NB4 (cell line): ENCODE measurements around the gene PTPRZ1.

Experiments used
- DNase-seq: peaks from one replicate; pipeline ENCODE4 v3.0.0; 2010; ENCODE audit warnings: low read depth
- H3K4me3 ChIP-seq: one replicate; pipeline ENCODE4 v1.5.1; 2011; ENCODE audit warnings: mild to moderate bottlenecking, low read depth, low read length, moderate library complexity
- MYC ChIP-seq: IDR thresholded peaks from 2 replicates; pipeline ENCODE4 v1.6.1; 2011; ENCODE audit warnings: low read depth, low read length
- POLR2A ChIP-seq: IDR thresholded peaks from 2 replicates; pipeline ENCODE4 v1.6.1; 2011; ENCODE audit warnings: mild to moderate bottlenecking; ENCODE audit not compliant: insufficient read length; ENCODE audit errors: extremely low read depth
- TF ChIP-seq, protein P1 (sequence below): IDR thresholded peaks from one replicate; pipeline ENCODE4 v1.5.1; 2012; ENCODE audit warnings: low read depth, low read length
- TF ChIP-seq, protein P2 (sequence below): IDR thresholded peaks from 2 replicates; pipeline ENCODE4 v1.6.1; 2011; ENCODE audit warnings: low read depth, low read length

PTPRZ1 gene

GRCh38 chr7:121873289-121874194, 581 bp downstream of the PTPRZ1 start:
- TF ChIP-seq MYC, result no peak
- TF ChIP-seq, protein P1, sequence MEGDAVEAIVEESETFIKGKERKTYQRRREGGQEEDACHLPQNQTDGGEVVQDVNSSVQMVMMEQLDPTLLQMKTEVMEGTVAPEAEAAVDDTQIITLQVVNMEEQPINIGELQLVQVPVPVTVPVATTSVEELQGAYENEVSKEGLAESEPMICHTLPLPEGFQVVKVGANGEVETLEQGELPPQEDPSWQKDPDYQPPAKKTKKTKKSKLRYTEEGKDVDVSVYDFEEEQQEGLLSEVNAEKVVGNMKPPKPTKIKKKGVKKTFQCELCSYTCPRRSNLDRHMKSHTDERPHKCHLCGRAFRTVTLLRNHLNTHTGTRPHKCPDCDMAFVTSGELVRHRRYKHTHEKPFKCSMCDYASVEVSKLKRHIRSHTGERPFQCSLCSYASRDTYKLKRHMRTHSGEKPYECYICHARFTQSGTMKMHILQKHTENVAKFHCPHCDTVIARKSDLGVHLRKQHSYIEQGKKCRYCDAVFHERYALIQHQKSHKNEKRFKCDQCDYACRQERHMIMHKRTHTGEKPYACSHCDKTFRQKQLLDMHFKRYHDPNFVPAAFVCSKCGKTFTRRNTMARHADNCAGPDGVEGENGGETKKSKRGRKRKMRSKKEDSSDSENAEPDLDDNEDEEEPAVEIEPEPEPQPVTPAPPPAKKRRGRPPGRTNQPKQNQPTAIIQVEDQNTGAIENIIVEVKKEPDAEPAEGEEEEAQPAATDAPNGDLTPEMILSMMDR, result no peak
- TF ChIP-seq, protein P2, sequence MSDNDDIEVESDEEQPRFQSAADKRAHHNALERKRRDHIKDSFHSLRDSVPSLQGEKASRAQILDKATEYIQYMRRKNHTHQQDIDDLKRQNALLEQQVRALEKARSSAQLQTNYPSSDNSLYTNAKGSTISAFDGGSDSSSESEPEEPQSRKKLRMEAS, result no peak
- no peak for TF ChIP-seq POLR2A
- DNase-seq, result no peak
- H3K4me3 ChIP-seq, result no peak overlapping the region

DNA sequence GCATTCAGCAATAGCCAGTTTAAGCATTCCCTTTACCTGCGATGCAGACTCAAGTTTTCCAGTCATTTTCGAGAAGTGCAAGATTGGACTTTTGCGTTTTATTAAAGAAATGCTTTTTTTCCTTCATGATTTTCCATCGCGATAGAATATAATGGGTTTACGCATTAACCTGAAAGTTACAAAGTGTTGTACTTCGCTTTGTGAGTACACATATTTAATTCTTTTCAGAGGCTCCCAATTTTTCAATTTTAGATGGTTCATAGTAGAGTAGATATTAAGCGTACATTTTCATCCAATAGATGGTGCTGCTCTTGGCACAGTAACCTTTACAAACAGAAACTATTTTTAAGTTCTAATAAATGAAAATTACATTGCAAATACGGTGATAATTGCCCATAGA, 1.3 kb downstream of the PTPRZ1 start:
- no peak for TF ChIP-seq POLR2A
- no peak for TF ChIP-seq MYC

GRCh38 chr7:121875203-121875602, 2.2 kb downstream of the PTPRZ1 start:
- TF ChIP-seq POLR2A (no peak), MYC (no peak)
- TF ChIP-seq, protein P2, result no peak
- TF ChIP-seq, protein P1, result no peak
- H3K4me3 ChIP-seq, result no peak overlapping the region
- DNase-seq, result no peak

More for the DNA sequence above, 1.3 kb downstream of the PTPRZ1 start:
- H3K4me3 ChIP-seq, result no peak overlapping the region
- DNase-seq, result no peak

- TF ChIP-seq, protein P2, result no peak
- TF ChIP-seq POLR2A, result no peak
- no peak for TF ChIP-seq MYC
- TF ChIP-seq, protein P1, result no peak
- no peak for DNase-seq
- no peak overlapping the region for H3K4me3 ChIP-seq
These were observed 3.9 kb downstream of the PTPRZ1 start for GRCh38 chr7:121876656-121877500.

GRCh38 chr7:121878918-121879464, 6.0 kb downstream of the PTPRZ1 start:
- TF ChIP-seq, protein P1, result no peak
- TF ChIP-seq POLR2A, result no peak
- TF ChIP-seq MYC, result no peak
- TF ChIP-seq, protein P2, result no peak
- H3K4me3 ChIP-seq, result no peak overlapping the region
- no peak for DNase-seq

- DNase-seq, result no peak
- H3K4me3 ChIP-seq, result no peak overlapping the region
- TF ChIP-seq, protein P1, result no peak
- TF ChIP-seq POLR2A (no peak), MYC (no peak)
- TF ChIP-seq, protein P2, result no peak
These were observed 6.6 kb downstream of the PTPRZ1 start for GRCh38 chr7:121879544-121879943.
